Measurements from ENCODE around the gene TOMT.

- TF ChIP-seq TAF1 (IDR thresholded peaks at IDR 0.05; ENCODE audit: low read depth) (no peak), EZH2 (IDR thresholded peaks at IDR 0.05; ENCODE audit: borderline replicate concordance, insufficient read depth, low read length, poor library complexity, severe bottlenecking) (no peak), RAD21 (conservative IDR thresholded peaks at IDR 0.05) (no peak), MXI1 (conservative IDR thresholded peaks at IDR 0.05; ENCODE audit: poor library complexity, severe bottlenecking) (no peak), EP300 (conservative IDR thresholded peaks at IDR 0.05; ENCODE audit: poor library complexity, severe bottlenecking) (no peak), POLR2AphosphoS5 (IDR thresholded peaks at IDR 0.05) (no peak)
- TF ChIP-seq, protein P1, sequence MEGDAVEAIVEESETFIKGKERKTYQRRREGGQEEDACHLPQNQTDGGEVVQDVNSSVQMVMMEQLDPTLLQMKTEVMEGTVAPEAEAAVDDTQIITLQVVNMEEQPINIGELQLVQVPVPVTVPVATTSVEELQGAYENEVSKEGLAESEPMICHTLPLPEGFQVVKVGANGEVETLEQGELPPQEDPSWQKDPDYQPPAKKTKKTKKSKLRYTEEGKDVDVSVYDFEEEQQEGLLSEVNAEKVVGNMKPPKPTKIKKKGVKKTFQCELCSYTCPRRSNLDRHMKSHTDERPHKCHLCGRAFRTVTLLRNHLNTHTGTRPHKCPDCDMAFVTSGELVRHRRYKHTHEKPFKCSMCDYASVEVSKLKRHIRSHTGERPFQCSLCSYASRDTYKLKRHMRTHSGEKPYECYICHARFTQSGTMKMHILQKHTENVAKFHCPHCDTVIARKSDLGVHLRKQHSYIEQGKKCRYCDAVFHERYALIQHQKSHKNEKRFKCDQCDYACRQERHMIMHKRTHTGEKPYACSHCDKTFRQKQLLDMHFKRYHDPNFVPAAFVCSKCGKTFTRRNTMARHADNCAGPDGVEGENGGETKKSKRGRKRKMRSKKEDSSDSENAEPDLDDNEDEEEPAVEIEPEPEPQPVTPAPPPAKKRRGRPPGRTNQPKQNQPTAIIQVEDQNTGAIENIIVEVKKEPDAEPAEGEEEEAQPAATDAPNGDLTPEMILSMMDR (IDR thresholded peaks at IDR 0.05; ENCODE audit: poor library complexity, severe bottlenecking): no peak
These were observed 24.5 kb upstream of the TOMT start for GRCh38 chr11:72081184-72081644.

All from neural cell (in vitro differentiated cells).